Muscle layer of colon (tissue), 2 donors: ENCODE data around the gene FRAS1.

Experiments used
- H3K27ac ChIP-seq: one replicate; pipeline ENCODE4 v1.7.0; 2013; ENCODE audit warnings: low read depth, mild to moderate bottlenecking, low read length, moderate library complexity
- H3K27me3 ChIP-seq, 2 donors: one replicate each; pipeline ENCODE4 v1.7.0; 2013; ENCODE audit warnings: low read length in 2 of 2, mild to moderate bottlenecking in 2 of 2; ENCODE audit not compliant: insufficient read depth in 2 of 2, control insufficient read depth in 1 of 2
- H3K36me3 ChIP-seq: one replicate; pipeline ENCODE4 v1.7.0; 2013; ENCODE audit warnings: mild to moderate bottlenecking, low read length; ENCODE audit not compliant: insufficient read depth
- H3K4me1 ChIP-seq: one replicate; pipeline ENCODE4 v1.7.0; 2013; ENCODE audit warnings: mild to moderate bottlenecking, low read length; ENCODE audit not compliant: insufficient read depth
- H3K4me3 ChIP-seq, 2 donors: one replicate each; pipeline ENCODE4 v1.7.0; 2013; ENCODE audit warnings: low read length in 2 of 2, low read depth in 1 of 2, mild to moderate bottlenecking in 1 of 2, moderate library complexity in 1 of 2
- H3K9ac ChIP-seq: one replicate; pipeline ENCODE4 v1.7.0; 2013; ENCODE audit warnings: low read length
- H3K9me3 ChIP-seq: one replicate; pipeline ENCODE4 v1.7.0; 2013; ENCODE audit warnings: mild to moderate bottlenecking, low read length
- donor health status: abdominal sarcoma.
- donor health status: Adenocarcinoma of cecum.

FRAS1 gene

GRCh38 chr4:78059938-78060337 lies 2.8 kb downstream of the FRAS1 start:
- H3K9me3 ChIP-seq = no peaks in the 10 kb centered on the region
- no peaks in the 10 kb centered on the region for H3K27me3 ChIP-seq
- no peak overlapping the region for H3K4me3 ChIP-seq
- H3K36me3 ChIP-seq = no peaks in the 10 kb centered on the region
- H3K27ac ChIP-seq = no peak overlapping the region
- H3K4me1 ChIP-seq = peaks cover 7% of the 10 kb centered on the region
- H3K9ac ChIP-seq = no peak overlapping the region

- Histone ChIP-seq H3K27me3 (no peaks in the 10 kb centered on the region), H3K27ac (no peak overlapping the region), H3K9me3 (no peaks in the 10 kb centered on the region), H3K4me3 (no peak overlapping the region), H3K36me3 (no peaks in the 10 kb centered on the region), H3K9ac (no peak overlapping the region), H3K4me1 (peaks cover 7% of the 10 kb centered on the region)
These were observed 4.9 kb downstream of the FRAS1 start for GRCh38 chr4:78061939-78062570.

- Histone ChIP-seq H3K4me3 (no peak overlapping the region), H3K36me3 (no peaks in the 10 kb centered on the region), H3K27me3 (no peaks in the 10 kb centered on the region), H3K4me1 (no peaks in the 10 kb centered on the region), H3K9ac (no peak overlapping the region), H3K9me3 (no peaks in the 10 kb centered on the region), H3K27ac (no peak overlapping the region)
These were observed 8.5 kb downstream of the FRAS1 start for GRCh38 chr4:78065508-78066192.

- Histone ChIP-seq H3K27me3 (no peaks in the 10 kb centered on the region), H3K36me3 (no peaks in the 10 kb centered on the region), H3K4me1 (no peaks in the 10 kb centered on the region), H3K9me3 (no peaks in the 10 kb centered on the region), H3K27ac (no peak overlapping the region), H3K9ac (no peak overlapping the region), H3K4me3 (no peak overlapping the region)
These were observed 11.4 kb downstream of the FRAS1 start for GRCh38 chr4:78068481-78068880.

GRCh38 chr4:78069319-78069718 lies 12.2 kb downstream of the FRAS1 start:
- Histone ChIP-seq H3K4me3 (no peak overlapping the region), H3K36me3 (no peaks in the 10 kb centered on the region), H3K27me3 (no peaks in the 10 kb centered on the region), H3K9me3 (no peaks in the 10 kb centered on the region), H3K27ac (no peak overlapping the region), H3K9ac (no peak overlapping the region), H3K4me1 (no peaks in the 10 kb centered on the region)

- Histone ChIP-seq H3K4me1 (no peaks in the 10 kb centered on the region), H3K9me3 (no peaks in the 10 kb centered on the region), H3K9ac (no peak overlapping the region), H3K27me3 (no peaks in the 10 kb centered on the region), H3K27ac (no peak overlapping the region), H3K4me3 (no peak overlapping the region), H3K36me3 (no peaks in the 10 kb centered on the region)
These were observed 12.7 kb downstream of the FRAS1 start for GRCh38 chr4:78069859-78070258.

GRCh38 chr4:78070731-78071282 lies 13.7 kb downstream of the FRAS1 start:
- no peak overlapping the region for H3K9ac ChIP-seq
- H3K4me1 ChIP-seq = no peaks in the 10 kb centered on the region
- no peaks in the 10 kb centered on the region for H3K9me3 ChIP-seq
- no peaks in the 10 kb centered on the region for H3K36me3 ChIP-seq
- no peaks in the 10 kb centered on the region for H3K27me3 ChIP-seq
- H3K27ac ChIP-seq = no peak overlapping the region
- no peak overlapping the region for H3K4me3 ChIP-seq

- Histone ChIP-seq H3K4me1 (no peaks in the 10 kb centered on the region), H3K36me3 (no peaks in the 10 kb centered on the region), H3K9ac (no peak overlapping the region), H3K27ac (no peak overlapping the region), H3K9me3 (no peaks in the 10 kb centered on the region), H3K4me3 (no peak overlapping the region), H3K27me3 (no peaks in the 10 kb centered on the region)
These were observed 17.6 kb downstream of the FRAS1 start for GRCh38 chr4:78074759-78075158.

- no peak overlapping the region for H3K4me3 ChIP-seq
- H3K27me3 ChIP-seq = no peaks in the 10 kb centered on the region
- no peaks in the 10 kb centered on the region for H3K36me3 ChIP-seq
- H3K9ac ChIP-seq = no peak overlapping the region
- no peaks in the 10 kb centered on the region for H3K9me3 ChIP-seq
- no peak overlapping the region for H3K27ac ChIP-seq
- no peaks in the 10 kb centered on the region for H3K4me1 ChIP-seq
These were observed 18.9 kb downstream of the FRAS1 start for GRCh38 chr4:78075986-78076385.

- Histone ChIP-seq H3K36me3 (no peaks in the 10 kb centered on the region), H3K27me3 (no peaks in the 10 kb centered on the region), H3K27ac (no peak overlapping the region), H3K9me3 (no peaks in the 10 kb centered on the region), H3K4me3 (no peak overlapping the region), H3K4me1 (no peaks in the 10 kb centered on the region), H3K9ac (no peak overlapping the region)
These were observed 21.0 kb downstream of the FRAS1 start for GRCh38 chr4:78078101-78078500.

GRCh38 chr4:78079726-78080430 lies 22.8 kb downstream of the FRAS1 start:
- Histone ChIP-seq H3K27ac (no peak overlapping the region), H3K27me3 (no peaks in the 10 kb centered on the region), H3K9me3 (no peaks in the 10 kb centered on the region), H3K9ac (no peak overlapping the region), H3K4me1 (no peaks in the 10 kb centered on the region), H3K36me3 (no peaks in the 10 kb centered on the region), H3K4me3 (no peak overlapping the region)
